SW 1271 (cell line): Measurements from ENCODE around the gene HRCT1.
"Not testable (repeated sequence)": the region's sequence is repeated elsewhere in the genome, so short reads cannot be mapped to it uniquely, and the experiment has no call there.

Experiments
- DNase-seq, 2 experiments: peaks; one replicate each; lab custom pipeline; 2025; lab: John Stamatoyannopoulos, UW

Gene HRCT1

GRCh38 chr9:35896570-35896969, 9.4 kb upstream of the HRCT1 start:
- no peak for DNase-seq

- not testable (repeated sequence) for DNase-seq
Observed at GRCh38 chr9:35897376-35898099, 8.5 kb upstream of the HRCT1 start.

- DNase-seq: no peak
Observed at GRCh38 chr9:35898337-35898736, 7.7 kb upstream of the HRCT1 start.

GRCh38 chr9:35899021-35899420, 7.0 kb upstream of the HRCT1 start:
- DNase-seq: no peak

GRCh38 chr9:35903049-35903448, 3.0 kb upstream of the HRCT1 start:
- DNase-seq: peak in 1 of 2 experiments; percentile 49

GRCh38 chr9:35904338-35904737, 1.7 kb upstream of the HRCT1 start:
- no peak for DNase-seq

GRCh38 chr9:35905051-35905781, 786 bp upstream of the HRCT1 start:
- no peak for DNase-seq

GRCh38 chr9:35906923-35907699, 1.1 kb downstream of the HRCT1 start:
- DNase-seq: no peak

- peak; percentile 46 to 79 for DNase-seq
Observed at GRCh38 chr9:35907711-35908503, 1.9 kb downstream of the HRCT1 start.

- DNase-seq: no peak
Observed at GRCh38 chr9:35908504-35909125, 2.6 kb downstream of the HRCT1 start.

- DNase-seq: no peak
Observed at GRCh38 chr9:35909274-35909673, 3.3 kb downstream of the HRCT1 start, which contains the start of gene SPAAR. SPAAR (plus strand) TSS chr9:35909490; CDS start chr9:35910464, 974 bp downstream.

- DNase-seq: no peak
Observed at GRCh38 chr9:35909687-35910612, 3.9 kb downstream of the HRCT1 start.

GRCh38 chr9:35910613-35911359, 4.8 kb downstream of the HRCT1 start:
- peak in 1 of 2 experiments; percentile 33 for DNase-seq

GRCh38 chr9:35911690-35912089, 5.7 kb downstream of the HRCT1 start:
- no peak for DNase-seq

- DNase-seq: no peak
Observed at GRCh38 chr9:35912791-35913400, 6.9 kb downstream of the HRCT1 start.

GRCh38 chr9:35913429-35913828, 7.4 kb downstream of the HRCT1 start:
- DNase-seq: not testable (repeated sequence)

GRCh38 chr9:35914301-35914807, 8.4 kb downstream of the HRCT1 start:
- no peak for DNase-seq

- DNase-seq: no peak
Observed at GRCh38 chr9:35915681-35916294, 9.8 kb downstream of the HRCT1 start.
